ENCODE results near the gene GLT8D2. TPM values are rescaled to one million over a fixed set of nuclear protein-coding genes. Genes with fewer than 3 reads are reported as not detected.

GLT8D2 gene
- total RNA-seq, 2 experiments from 2014 or later = not detected

Other genes starting within 250 kb of the GLT8D2 start
- 1 to 10 TPM; 6.0 to 6.4 TPM for gene NT5DC3, start 209.0 kb downstream of the GLT8D2 start, total RNA-seq
- gene HSP90B1, start 119.8 kb downstream of the GLT8D2 start, total RNA-seq = 100 to 1,000 TPM; 392 to 418 TPM
- gene TDG, start 84.3 kb downstream of the GLT8D2 start, total RNA-seq = 10 to 100 TPM; 18.0 to 19.3 TPM
- 1 to 10 TPM; 7.4 to 8.3 TPM for gene HCFC2, start 14.3 kb upstream of the GLT8D2 start, total RNA-seq
- 10 to 100 TPM; 23.3 to 28.3 TPM for gene NFYB, start 88.0 kb upstream of the GLT8D2 start, total RNA-seq
- 10 to 100 TPM; 86.0 to 86.9 TPM for gene TXNRD1, start 165.6 kb upstream of the GLT8D2 start, total RNA-seq

Measured in activated naive CD4-positive, alpha-beta T cell treated with anti-CD3 and anti-CD28 coated beads for 36 hours (primary cell).